Kidney (tissue), 14 donors: ENCODE results near the gene MOB3C. TPM values are rescaled to one million over a fixed set of nuclear protein-coding genes. Genes with fewer than 3 reads are reported as not detected.

Source experiments
- DNase-seq, 5 donors: peaks; one replicate each; pipeline ENCODE4 v3.0.0-alpha.2; 2013 to 2020
- FAIRE-seq: peaks from 2 replicates; lab custom pipeline; 2012; peaks lifted over from hg19 to GRCh38; lab: Jason Lieb, UNC
- H3K27ac ChIP-seq, 2 donors: one replicate each; pipeline ENCODE4 v1.7.0; 2013; ENCODE audit warnings: low read depth in 2 of 2, low read length in 2 of 2, inconsistent platforms in 1 of 2
- H3K27me3 ChIP-seq: one replicate; pipeline ENCODE4 v1.7.1; 2013; ENCODE audit warnings: low read length, inconsistent platforms; ENCODE audit not compliant: control insufficient read depth, insufficient read depth
- H3K36me3 ChIP-seq, 3 donors: one replicate each; pipeline versions ENCODE4 v1.7.0 to v1.7.1; 2013; ENCODE audit warnings: low read length in 3 of 3, control low read depth in 1 of 3, inconsistent platforms in 1 of 3; ENCODE audit not compliant: insufficient read depth in 3 of 3, control insufficient read depth in 2 of 3
- H3K4me1 ChIP-seq, 3 donors: one replicate each; pipeline versions ENCODE4 v1.7.0 to v1.7.1; 2013; ENCODE audit warnings: low read length in 3 of 3, inconsistent platforms in 1 of 3, low read depth in 1 of 3; ENCODE audit not compliant: control insufficient read depth in 2 of 3, insufficient read depth in 2 of 3
- H3K4me3 ChIP-seq, 3 donors: one replicate each; pipeline versions ENCODE4 v1.7.0 to v1.8.1; 2013; ENCODE audit warnings: low read length in 3 of 3, control low read depth in 1 of 3, inconsistent platforms in 1 of 3
- H3K9ac ChIP-seq, 3 donors: one replicate each; pipeline versions ENCODE4 v1.7.0 to v1.7.1; 2013; ENCODE audit warnings: low read length in 3 of 3, control low read depth in 1 of 3, inconsistent platforms in 1 of 3
- H3K9me3 ChIP-seq, 3 donors: one replicate each; pipeline versions ENCODE4 v1.7.0 to v1.7.1; 2013; ENCODE audit warnings: low read length in 3 of 3, control low read depth in 1 of 3, inconsistent platforms in 1 of 3; ENCODE audit not compliant: control insufficient read depth in 2 of 3, insufficient read depth in 1 of 3
- intact Hi-C: fragments of 100-400 bp; cut with DNase I; formaldehyde crosslinking; loops from one replicate; pipeline ENCODE4 v1.11.1; 2022
- polyA plus RNA-seq: library from polyadenylated mRNA; stranded (reverse); fragments of 350-450 nt; fragmentation: Illumina TruSeq; extraction: RNeasy Lipid Tissue Mini Kit (QIAGEN cat#74804); gene quantifications from one replicate; pipeline ENCODE4 v1.2.3, GENCODE V29; 2014; ENCODE audit warnings: low read depth, low replicate concordance; ENCODE audit not compliant: insufficient read depth
- total RNA-seq: library from RNA; stranded (reverse); fragmentation: NEBNext Ultra II Directional; extraction: Animal tissue kit (Norgen Biotek cat#: 25700); gene quantifications from one replicate; pipeline ENCODE4 v1.2.1, GENCODE V29; 2021
- TF ChIP-seq, protein P1 (sequence below): IDR thresholded peaks from 3 replicates; pipeline ENCODE4 v1.5.1; 2012; ENCODE audit warnings: mild to moderate bottlenecking, moderate library complexity, borderline replicate concordance; ENCODE audit not compliant: insufficient read depth; ENCODE audit errors: extremely low read depth
- donor health status: control.
- donor health status: control.
- donor health status: control.
- donor health status: control.
- donor health status: control.
- donor health status: DM: yes; HTN: yes; CAD: no.
- donor health status: Normal renal cell carcinoma (clear cell type).

MOB3C gene
- total and polyA plus RNA-seq, 2 donors from 2014 or later, result 12.4 to 14.9 TPM

DNA sequence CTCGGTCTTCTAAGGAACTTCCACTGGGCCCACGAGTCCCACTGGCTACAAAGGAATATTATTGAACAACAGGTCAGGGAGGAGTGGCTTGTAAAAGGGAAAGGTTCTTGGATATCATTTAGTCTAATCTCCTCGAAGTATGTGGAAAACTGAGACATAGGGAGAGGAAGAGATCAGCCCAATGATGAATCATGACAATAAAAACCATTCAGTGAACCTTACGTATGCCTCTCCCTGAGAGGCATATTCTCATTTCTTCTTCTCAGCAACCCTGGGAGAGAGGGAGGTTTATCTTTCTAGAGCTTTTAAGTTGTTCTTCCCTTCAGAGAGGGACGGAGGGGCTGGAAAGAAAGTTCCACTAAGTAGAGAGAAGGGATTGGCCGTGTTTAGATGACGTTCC lies 5.3 kb upstream of the MOB3C start:
- DNase-seq (no peak), FAIRE-seq (no peak)
- intact Hi-C loops, result no loop called here
- Histone ChIP-seq H3K36me3 (no peaks in the 10 kb centered on the region), H3K9me3 (no peaks in the 10 kb centered on the region), H3K9ac (no peak overlapping the region), H3K27me3 (no peaks in the 10 kb centered on the region), H3K27ac (no peak overlapping the region), H3K4me3 (no peak overlapping the region), H3K4me1 (peaks cover 0 to 5% (median 3%) of the 10 kb centered on the region in 3 donors)
- TF ChIP-seq, protein P1, sequence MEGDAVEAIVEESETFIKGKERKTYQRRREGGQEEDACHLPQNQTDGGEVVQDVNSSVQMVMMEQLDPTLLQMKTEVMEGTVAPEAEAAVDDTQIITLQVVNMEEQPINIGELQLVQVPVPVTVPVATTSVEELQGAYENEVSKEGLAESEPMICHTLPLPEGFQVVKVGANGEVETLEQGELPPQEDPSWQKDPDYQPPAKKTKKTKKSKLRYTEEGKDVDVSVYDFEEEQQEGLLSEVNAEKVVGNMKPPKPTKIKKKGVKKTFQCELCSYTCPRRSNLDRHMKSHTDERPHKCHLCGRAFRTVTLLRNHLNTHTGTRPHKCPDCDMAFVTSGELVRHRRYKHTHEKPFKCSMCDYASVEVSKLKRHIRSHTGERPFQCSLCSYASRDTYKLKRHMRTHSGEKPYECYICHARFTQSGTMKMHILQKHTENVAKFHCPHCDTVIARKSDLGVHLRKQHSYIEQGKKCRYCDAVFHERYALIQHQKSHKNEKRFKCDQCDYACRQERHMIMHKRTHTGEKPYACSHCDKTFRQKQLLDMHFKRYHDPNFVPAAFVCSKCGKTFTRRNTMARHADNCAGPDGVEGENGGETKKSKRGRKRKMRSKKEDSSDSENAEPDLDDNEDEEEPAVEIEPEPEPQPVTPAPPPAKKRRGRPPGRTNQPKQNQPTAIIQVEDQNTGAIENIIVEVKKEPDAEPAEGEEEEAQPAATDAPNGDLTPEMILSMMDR, result no peak

DNA sequence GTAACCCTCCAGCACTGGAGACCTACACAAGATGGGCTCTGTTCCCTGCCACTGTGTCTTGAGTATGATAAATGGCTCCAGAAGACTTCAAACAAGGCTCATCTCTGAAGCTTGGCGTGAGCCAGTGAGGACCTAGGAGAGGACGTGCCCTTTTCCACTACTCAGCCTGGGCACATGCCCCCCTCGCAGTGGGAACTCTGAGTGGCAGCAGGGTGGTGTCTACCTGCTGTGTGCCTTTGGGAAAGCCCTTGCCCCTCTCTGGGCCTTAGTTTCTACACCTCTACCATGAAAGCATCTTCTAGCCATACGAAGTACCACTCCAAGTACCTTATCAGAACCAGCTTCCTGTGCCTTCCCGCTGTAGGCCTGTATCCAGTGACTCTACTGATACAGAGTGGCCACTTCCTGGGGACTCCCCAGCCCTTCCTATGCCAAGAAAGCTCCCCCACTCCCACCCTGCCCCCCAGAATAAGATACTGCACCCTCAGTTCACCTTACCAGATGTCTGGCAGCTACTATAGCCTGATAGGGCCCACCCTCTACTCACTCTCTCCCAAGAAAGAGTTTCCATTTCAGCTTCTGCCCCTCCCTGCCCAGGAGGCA lies 3.1 kb upstream of the MOB3C start:
- TF ChIP-seq, protein P1, result no peak
- FAIRE-seq, result no peak
- Histone ChIP-seq H3K4me3 (no peak overlapping the region), H3K36me3 (no peaks in the 10 kb centered on the region), H3K27me3 (no peaks in the 10 kb centered on the region), H3K9ac (no peak overlapping the region), H3K9me3 (no peaks in the 10 kb centered on the region), H3K4me1 (peaks cover 0 to 14% (median 12%) of the 10 kb centered on the region in 3 donors), H3K27ac (no peak overlapping the region)
- intact Hi-C loops, result no loop called here
- DNase-seq, result no peak

DNA sequence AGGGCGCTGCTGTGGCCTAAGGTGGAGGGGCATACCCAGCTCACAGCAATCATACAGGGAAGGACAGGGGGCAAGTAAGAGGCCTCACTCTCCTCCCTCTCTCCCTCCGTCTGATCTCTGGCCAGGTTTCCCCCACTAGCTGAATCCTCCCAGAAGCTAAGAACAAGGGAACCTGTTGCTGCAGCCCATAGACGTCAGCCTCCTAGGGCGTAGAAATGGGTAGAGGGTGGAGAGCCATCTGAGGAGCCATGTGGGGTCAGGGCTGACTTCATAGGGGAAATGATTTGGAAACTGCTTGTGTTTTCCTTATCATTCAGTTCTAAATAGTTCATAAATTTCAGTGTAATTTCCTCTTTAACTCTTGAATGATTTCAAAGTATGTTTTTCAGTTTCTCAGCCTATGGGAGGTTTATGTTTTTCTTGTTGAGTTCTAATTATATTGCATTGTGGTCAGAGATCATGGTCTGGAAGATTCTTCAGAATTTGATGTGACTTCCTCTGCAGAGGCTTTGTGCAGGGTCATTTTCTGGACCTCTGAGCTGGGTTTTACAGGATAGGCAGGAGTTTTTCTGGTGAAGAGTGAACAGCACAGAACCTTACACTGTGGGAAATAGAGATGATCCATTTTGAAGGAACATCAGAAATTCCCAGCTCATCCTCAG lies 2.3 kb upstream of the MOB3C start:
- FAIRE-seq (no peak), DNase-seq (no peak)
- Histone ChIP-seq H3K27ac (no peak overlapping the region), H3K4me1 (peaks cover 0 to 20% (median 12%) of the 10 kb centered on the region in 3 donors), H3K36me3 (no peaks in the 10 kb centered on the region), H3K4me3 (no peak overlapping the region), H3K27me3 (no peaks in the 10 kb centered on the region), H3K9me3 (no peaks in the 10 kb centered on the region), H3K9ac (no peak overlapping the region)
- TF ChIP-seq, protein P1, result no peak
- intact Hi-C loops, result no loop called here
